ENCODE results near the gene PTPRT. TPM values are rescaled to one million over a fixed set of nuclear protein-coding genes. Genes with fewer than 3 reads are reported as not detected.

Gene PTPRT
- total and polyA plus RNA-seq, 2 of the 4 experiments (the other 2 are of a cell fraction) = not detected

DNA sequence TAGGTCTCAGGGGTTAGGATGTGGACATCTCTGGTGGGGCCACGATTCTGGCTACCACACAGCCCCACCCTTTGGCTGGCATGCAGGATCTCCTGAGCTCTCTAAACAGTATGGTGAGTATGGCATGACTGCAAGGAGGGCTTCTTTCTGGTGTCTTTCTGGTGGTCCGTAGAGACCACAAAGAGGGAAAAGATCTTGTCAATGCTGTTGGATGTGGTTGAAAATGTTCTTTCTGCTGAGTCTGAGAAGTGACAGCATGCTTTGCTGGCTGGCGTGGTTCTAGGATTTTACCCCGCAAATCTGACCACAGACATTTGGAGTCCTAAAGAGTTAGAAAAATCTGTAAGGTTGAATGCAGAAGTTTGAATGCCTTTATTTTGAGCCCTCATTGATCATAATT lies 1096.7 kb downstream of the PTPRT start:
- Histone ChIP-seq H4K91ac (ENCODE audit: insufficient read depth, low read depth, low read length) (no peak overlapping the region), H3K9me1 (ENCODE audit: insufficient read depth, low read length) (no peaks in the 10 kb centered on the region), H4K5ac (ENCODE audit: low read depth, low read length) (no peak overlapping the region), H3K27ac (ENCODE audit: insufficient read depth, low read length) (no peak overlapping the region), H2AK5ac (ENCODE audit: low read depth, low read length) (no peak overlapping the region), H3K4ac (ENCODE audit: low read depth, low read length) (no peak overlapping the region), H3K4me3 (ENCODE audit: insufficient read depth, low read depth, low read length) (no peak overlapping the region), H4K20me1 (ENCODE audit: insufficient read depth, low read length) (no peaks in the 10 kb centered on the region), H3K36me3 (ENCODE audit: control insufficient read depth, insufficient read depth, low read length) (no peaks in the 10 kb centered on the region), H3K9ac (ENCODE audit: low read depth, low read length) (no peak overlapping the region), H3K4me1 (ENCODE audit: control insufficient read depth, insufficient read depth, low read length) (no peaks in the 10 kb centered on the region), H3K18ac (ENCODE audit: low read depth, low read length) (no peak overlapping the region), H3K79me1 (ENCODE audit: low read depth in 1 of 2, low read length in 2 of 2) (no peaks in the 10 kb centered on the region), H3K9me3 (ENCODE audit: control insufficient read depth, insufficient read depth, low read length) (peaks cover 20% of the 10 kb centered on the region; the same call in 1 of the 2 replicates), H2AK9ac (replicated peaks; ENCODE audit: low read depth, low read length, poor library complexity) (no peak overlapping the region), H3K56ac (ENCODE audit: extremely low read depth, insufficient read depth, low read length) (no peak overlapping the region), H3K14ac (replicated peaks; ENCODE audit: low read depth, low read length) (no peak overlapping the region), H3K23ac (ENCODE audit: low read depth, low read length) (no peak overlapping the region), H3K4me2 (ENCODE audit: low read depth, low read length) (no peak overlapping the region), H3K27me3 (ENCODE audit: control insufficient read depth, insufficient read depth, low read length) (no peaks in the 10 kb centered on the region), H2BK120ac (ENCODE audit: low read depth, low read length) (no peak overlapping the region), H2BK5ac (ENCODE audit: low read depth, low read length, poor library complexity, severe bottlenecking) (no peak overlapping the region), H2BK15ac (ENCODE audit: low read depth, low read length) (no peak overlapping the region), H2AFZ (replicated peaks; ENCODE audit: low read length, poor library complexity) (no peak overlapping the region), H4K8ac (ENCODE audit: low read depth in 2 of 2, low read length in 2 of 2) (no peak overlapping the region), H2BK20ac (ENCODE audit: low read depth, low read length) (no peak overlapping the region)
- no TSS peak for BruUV-seq (replicated peaks)
- TF ChIP-seq, protein P1, sequence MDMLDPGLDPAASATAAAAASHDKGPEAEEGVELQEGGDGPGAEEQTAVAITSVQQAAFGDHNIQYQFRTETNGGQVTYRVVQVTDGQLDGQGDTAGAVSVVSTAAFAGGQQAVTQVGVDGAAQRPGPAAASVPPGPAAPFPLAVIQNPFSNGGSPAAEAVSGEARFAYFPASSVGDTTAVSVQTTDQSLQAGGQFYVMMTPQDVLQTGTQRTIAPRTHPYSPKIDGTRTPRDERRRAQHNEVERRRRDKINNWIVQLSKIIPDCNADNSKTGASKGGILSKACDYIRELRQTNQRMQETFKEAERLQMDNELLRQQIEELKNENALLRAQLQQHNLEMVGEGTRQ (IDR thresholded peaks at IDR 0.05; ENCODE audit: low read depth, low read length) = no peak
- TF ChIP-seq FOS (IDR thresholded peaks at IDR 0.05; ENCODE audit: low read depth, low read length) (no peak), NFE2L2 (IDR thresholded peaks at IDR 0.05; ENCODE audit: low read depth, low read length) (no peak), MAFK (IDR thresholded peaks at IDR 0.05; ENCODE audit: low read depth, low read length) (no peak), CHD1 (IDR thresholded peaks at IDR 0.05; ENCODE audit: low read depth, low read length) (no peak), RAD21 (IDR thresholded peaks at IDR 0.05; ENCODE audit: low read length) (no peak), MXI1 (IDR thresholded peaks at IDR 0.05; ENCODE audit: borderline replicate concordance, low read depth, low read length) (no peak), SMC3 (IDR thresholded peaks at IDR 0.05; ENCODE audit: low read depth, low read length) (no peak), MAZ (IDR thresholded peaks at IDR 0.05; ENCODE audit: borderline replicate concordance, low read depth, low read length) (no peak), RFX5 (IDR thresholded peaks at IDR 0.05; ENCODE audit: low read depth, low read length) (no peak), CEBPB (IDR thresholded peaks at IDR 0.05; ENCODE audit: low read depth, low read length) (no peak), BHLHE40 (IDR thresholded peaks at IDR 0.05; ENCODE audit: low read depth, low read length) (no peak), POLR2A (IDR thresholded peaks at IDR 0.05; ENCODE audit: low read depth, low read length) (no peak), RCOR1 (IDR thresholded peaks at IDR 0.05; ENCODE audit: insufficient replicate concordance, low read length) (no peak)
- TF ChIP-seq, protein P2, sequence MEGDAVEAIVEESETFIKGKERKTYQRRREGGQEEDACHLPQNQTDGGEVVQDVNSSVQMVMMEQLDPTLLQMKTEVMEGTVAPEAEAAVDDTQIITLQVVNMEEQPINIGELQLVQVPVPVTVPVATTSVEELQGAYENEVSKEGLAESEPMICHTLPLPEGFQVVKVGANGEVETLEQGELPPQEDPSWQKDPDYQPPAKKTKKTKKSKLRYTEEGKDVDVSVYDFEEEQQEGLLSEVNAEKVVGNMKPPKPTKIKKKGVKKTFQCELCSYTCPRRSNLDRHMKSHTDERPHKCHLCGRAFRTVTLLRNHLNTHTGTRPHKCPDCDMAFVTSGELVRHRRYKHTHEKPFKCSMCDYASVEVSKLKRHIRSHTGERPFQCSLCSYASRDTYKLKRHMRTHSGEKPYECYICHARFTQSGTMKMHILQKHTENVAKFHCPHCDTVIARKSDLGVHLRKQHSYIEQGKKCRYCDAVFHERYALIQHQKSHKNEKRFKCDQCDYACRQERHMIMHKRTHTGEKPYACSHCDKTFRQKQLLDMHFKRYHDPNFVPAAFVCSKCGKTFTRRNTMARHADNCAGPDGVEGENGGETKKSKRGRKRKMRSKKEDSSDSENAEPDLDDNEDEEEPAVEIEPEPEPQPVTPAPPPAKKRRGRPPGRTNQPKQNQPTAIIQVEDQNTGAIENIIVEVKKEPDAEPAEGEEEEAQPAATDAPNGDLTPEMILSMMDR (conservative IDR thresholded peaks at IDR 0.05; ENCODE audit: low read depth, low read length) = no peak
- TF ChIP-seq, protein P3, sequence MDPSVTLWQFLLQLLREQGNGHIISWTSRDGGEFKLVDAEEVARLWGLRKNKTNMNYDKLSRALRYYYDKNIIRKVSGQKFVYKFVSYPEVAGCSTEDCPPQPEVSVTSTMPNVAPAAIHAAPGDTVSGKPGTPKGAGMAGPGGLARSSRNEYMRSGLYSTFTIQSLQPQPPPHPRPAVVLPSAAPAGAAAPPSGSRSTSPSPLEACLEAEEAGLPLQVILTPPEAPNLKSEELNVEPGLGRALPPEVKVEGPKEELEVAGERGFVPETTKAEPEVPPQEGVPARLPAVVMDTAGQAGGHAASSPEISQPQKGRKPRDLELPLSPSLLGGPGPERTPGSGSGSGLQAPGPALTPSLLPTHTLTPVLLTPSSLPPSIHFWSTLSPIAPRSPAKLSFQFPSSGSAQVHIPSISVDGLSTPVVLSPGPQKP (IDR thresholded peaks at IDR 0.05; ENCODE audit: borderline replicate concordance, low read depth, low read length) = no peak
- dilution Hi-C loops (cut with HindIII; ENCODE audit: low sequenced_read_pairs, unreplicated experiment) = no loop called here
- CTCF ChIA-PET = no interaction called here
- no peak for ATAC-seq (ENCODE audit: low read depth)
- WGBS, 2 experiments (ENCODE audit: extremely low coverage in 2 of 2, insufficient read length in 1 of 2) = no CpG with 5 or more reads among the region's 4 CpGs
- in situ Hi-C loops (cut with MboI; ENCODE audit: low sequenced_read_pairs) = no loop called here
- POLR2A ChIA-PET (ENCODE audit: unreplicated experiment) = no interaction called here
- intact Hi-C loops (cut with micrococcal nuclease) = no loop called here
- DNase-seq = no peak

Measured in IMR-90 (cell line).